OCI-LY1 (cell line): ENCODE measurements around the gene TOX2.

Experiments
- CTCF ChIP-seq: fragments of 200-600 bp; sonication (generic), shearing (Covaris generic); IDR thresholded peaks from 2 replicates; pipeline ENCODE4 v1.5.1; 2017; ENCODE audit warnings: mild to moderate bottlenecking, antibody characterized with exemption, low read length, moderate library complexity, mixed read lengths
- EZH2 ChIP-seq: fragments of 200-600 bp; sonication (generic), shearing (Covaris generic); IDR thresholded peaks from 2 replicates; pipeline ENCODE4 v1.8.0; 2017; ENCODE audit warnings: borderline replicate concordance, mixed run types, mild to moderate bottlenecking, antibody characterized with exemption, low read length, moderate library complexity, mixed read lengths

DNA sequence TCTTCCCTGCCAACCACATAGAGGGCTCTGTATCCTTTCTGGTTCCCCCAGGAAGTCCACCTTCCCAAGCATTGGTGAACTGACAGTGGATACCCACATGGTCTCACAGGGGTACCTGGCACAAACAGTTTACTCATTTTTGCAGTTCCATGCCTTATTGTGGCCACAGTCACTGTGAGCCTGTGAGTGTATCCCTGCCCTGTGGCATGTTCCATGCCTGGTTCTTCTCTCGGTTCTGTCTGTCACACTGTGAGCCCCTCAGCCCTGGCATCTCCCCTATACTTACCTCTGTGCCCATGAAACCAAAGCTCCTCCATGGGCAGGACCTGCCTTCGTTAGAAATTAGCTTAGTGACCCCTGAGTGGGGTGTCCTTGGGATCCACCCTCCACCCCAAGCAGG is 107.8 kb downstream of the TOX2 start:
- no peak for TF ChIP-seq CTCF
- TF ChIP-seq EZH2 = no peak
